ENCODE measurements around the gene PRPF40B. TPM values are rescaled to one million over a fixed set of nuclear protein-coding genes. Genes with fewer than 3 reads are reported as not detected.
"Not testable (repeated sequence)": the region's sequence is repeated elsewhere in the genome, so short reads cannot be mapped to it uniquely, and the experiment has no call there.

The PRPF40B gene
- polyA plus RNA-seq, 12 donors: 10.3 to 42.6 (median 13.4) TPM; not detected in 1

DNA sequence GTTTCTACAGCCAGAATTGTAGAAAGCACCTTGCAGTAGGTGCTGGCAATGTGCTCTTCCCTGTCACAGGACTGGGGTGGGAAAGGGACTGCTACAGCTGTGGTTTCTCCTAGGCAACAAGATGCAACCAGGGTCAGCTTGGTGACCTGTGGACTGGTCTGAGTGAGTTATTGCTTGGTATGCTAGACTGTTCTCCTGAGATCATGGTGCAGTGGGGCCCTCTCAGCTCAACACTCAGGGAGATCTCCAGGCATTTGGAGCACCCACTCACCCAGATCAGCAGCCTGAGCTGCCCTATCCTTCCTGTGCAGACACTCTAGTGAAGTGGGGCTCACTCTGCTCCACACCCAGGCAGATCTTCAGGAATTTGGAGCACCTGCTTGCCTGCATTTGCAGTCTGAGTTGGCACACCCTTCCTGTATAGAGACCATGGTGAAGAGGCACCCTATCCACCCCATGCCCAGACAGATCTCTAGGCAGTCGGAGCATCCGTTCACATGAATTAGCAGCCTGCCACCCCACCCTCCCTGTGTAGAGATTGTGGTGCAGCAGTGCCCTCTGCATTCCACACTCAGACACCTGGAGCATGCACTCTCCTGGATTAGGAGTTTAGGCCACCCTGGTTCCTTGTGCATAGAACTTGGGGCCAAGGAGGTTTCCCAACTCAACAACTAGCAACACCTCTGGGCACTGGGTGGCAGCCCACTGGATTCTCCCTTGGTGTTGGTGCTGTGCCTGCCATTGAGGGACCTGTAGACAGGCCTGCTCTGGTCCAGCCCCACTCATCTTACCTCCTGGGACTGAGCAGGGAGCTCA, 14.1 kb upstream of the PRPF40B start:
- DNase-seq: no peak

GRCh38 chr12:49609875-49610154, 13.5 kb upstream of the PRPF40B start:
- DNase-seq: no peak

- not testable (repeated sequence) for DNase-seq
These were observed 12.6 kb upstream of the PRPF40B start for GRCh38 chr12:49610785-49611184.

DNA sequence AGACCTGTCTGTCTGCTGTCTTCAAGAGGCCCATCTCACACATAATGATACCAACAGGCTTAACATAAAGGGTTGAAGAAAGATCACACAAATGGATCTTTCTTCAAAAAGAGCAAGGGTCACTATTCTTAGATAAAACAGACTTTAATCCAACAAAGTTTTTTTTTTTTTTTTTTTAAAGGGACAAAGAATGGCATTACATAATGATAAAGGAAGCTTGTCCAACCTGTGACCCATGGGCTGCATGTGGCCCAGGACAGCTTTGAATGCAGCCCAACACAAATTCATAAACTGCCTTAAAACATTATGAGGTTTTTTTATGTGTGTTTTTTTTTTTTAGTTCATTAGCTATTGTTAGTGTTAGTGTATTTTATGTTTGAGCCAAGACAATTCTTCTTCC, 11.2 kb upstream of the PRPF40B start:
- DNase-seq: no peak

DNA sequence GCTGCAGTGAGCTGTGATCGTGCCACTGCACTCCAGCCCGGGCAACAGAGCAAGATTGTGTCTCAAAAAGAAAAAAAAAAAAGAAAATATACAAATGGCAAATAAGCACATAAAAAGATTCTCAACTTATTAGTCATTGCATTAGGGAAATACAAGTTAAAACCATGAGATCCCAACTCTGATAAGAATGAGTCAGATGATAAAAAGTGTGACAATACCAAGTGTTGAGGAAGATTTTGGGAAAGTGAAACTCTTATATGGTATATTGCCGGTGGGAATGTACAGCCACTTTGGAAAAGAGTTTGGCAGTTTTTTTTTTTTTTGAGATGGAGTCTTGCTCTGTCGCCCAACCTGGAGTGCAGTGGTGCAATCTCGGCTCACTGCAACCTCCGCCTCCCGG, 7.6 kb upstream of the PRPF40B start:
- DNase-seq: no peak

DNA sequence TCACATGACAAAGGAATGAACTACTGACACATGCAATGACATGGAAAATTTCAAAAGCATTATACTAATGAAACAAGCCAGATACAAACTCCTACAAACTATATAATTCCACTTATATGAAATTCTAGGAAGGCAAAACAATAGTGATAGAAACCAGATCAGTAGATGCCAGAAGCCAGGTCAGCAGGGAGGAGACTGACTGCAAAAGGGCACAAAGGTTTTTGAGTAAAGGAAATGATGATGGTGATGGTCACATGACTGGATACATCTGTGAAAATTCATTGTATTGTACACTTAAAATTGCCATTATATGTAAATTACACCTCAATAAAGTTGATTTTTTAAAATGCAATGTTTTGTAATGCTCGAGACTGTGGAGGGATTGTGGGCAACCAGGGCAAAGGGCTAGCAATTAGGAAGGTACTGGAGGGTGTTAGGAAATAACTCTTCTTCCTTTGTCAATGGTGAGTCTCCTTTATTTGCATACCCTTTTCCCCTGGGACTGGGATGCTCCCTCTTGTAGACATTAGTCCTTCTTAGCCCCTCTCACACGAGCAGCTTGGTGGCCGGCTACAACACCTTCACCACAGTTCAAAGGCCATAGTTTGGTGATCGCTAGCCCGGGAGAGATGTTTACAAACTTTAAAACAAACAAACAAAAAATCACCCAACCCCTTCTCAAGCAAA, 6.7 kb upstream of the PRPF40B start:
- DNase-seq: no peak

GRCh38 chr12:49618576-49618975, 4.8 kb upstream of the PRPF40B start:
- no peak for DNase-seq

- no peak for DNase-seq
These were observed 4.1 kb upstream of the PRPF40B start for GRCh38 chr12:49619286-49619685.

- DNase-seq: no peak
These were observed 1.5 kb upstream of the PRPF40B start for GRCh38 chr12:49621651-49622500.

GRCh38 chr12:49622501-49623141, 740 bp upstream of the PRPF40B start:
- DNase-seq: no peak

DNA sequence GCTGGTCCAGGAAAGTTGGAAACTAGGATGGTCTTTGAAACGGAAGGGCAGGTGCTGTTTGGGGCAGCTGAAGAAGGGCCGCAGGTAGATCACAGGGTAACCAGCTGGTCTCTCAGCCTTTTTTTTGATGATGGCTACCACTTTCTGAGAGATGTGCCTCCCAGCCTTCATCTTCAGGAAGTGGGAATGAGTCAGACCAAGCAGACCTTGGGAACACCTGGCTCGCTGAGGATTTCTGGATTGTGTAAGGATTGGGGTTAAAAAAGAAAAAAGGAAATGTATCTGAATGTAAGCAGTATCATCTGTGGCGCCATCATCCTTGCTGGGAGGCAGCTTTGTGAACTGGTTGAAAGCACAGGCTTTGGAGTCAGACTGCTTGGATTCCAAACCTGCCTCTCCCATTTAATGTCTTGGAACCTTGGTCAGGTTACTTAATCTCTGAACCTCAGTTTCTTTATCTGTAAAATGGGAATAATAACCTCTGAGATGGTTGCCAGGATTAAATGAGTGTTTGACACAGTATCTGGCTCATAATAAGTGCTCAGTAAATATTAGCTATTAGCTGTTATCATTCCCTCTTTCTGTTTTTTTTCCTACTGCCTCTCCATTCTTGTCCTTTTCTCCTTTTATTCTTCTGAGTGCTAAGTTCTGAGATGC, 1.7 kb downstream of the PRPF40B start:
- DNase-seq: no peak

- DNase-seq: no peak
These were observed 2.9 kb downstream of the PRPF40B start for GRCh38 chr12:49626169-49626835.

DNA sequence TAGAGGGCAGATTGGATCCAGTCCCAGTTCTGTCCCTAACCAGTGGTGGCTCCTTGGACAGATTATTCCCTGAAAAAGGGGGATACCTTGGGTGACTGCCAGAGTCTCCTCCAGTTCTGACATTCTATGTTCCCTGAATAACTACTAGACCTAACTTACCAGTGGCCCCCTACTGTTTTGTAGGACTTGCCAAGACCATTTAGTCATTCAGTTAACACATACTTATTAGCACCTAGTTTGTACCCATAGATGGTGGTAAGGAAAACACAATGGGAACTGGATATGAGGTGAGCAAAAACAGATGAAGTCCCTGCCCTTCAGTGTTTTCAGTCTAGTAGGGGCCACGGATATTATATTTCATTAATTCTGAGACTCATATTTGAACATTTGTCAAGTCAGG, 3.5 kb downstream of the PRPF40B start:
- no peak for DNase-seq

DNA sequence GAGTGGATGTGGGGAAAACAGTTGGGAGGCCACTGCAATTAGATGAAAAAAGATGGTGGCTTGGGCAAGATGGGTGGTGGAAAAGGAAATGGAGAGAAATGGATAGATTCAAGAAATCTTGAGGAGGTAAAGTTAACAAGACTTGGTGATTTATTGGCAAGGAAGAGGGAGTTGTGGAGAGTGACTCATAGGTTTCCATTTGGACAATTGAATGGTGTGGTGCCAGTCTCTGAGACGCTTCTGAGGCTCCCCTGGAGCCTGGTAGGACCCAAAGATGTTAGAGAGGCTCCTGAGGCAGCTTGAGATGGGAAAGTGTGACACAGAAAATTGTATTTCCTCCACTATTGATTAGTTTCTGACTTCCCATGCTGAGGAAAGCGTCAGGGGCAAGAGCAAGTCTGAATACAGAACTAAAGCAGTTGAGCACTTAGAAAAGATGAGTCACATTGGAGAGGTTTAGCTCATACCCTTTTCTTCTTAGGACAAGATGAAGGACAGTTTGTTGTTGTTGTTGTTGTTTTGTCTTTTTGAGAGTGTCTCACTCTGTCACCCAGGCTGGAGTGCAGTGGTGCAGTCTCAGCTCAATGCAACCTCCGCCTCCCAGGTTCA, 4.5 kb downstream of the PRPF40B start:
- DNase-seq: no peak

DNA sequence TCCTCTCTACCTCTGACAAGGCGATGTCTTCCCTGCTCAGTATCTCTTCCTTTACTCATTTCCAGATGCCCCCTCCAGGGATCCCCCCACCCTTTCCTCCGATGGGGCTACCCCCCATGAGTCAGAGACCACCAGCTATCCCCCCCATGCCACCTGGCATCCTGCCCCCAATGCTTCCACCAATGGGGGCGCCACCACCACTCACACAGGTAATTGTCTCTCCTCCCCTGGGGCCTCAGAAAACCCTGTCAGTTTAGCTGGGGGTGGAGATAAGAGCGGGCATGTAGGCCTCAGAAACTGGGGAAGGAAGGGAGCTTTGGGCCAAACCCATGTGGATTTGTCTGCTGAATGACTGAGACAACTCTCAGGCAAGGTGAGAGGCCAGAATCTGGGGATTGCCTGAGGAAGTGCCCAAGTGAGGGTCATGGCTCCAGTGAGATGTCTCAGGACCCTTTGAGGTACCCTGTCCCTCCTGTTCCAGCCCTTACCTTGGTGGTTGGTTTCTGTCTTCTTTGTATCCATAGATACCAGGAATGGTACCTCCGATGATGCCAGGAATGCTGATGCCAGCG, 8.1 kb downstream of the PRPF40B start:
- DNase-seq: no peak

- DNase-seq: no peak
These were observed 9.0 kb downstream of the PRPF40B start for GRCh38 chr12:49632401-49632800.

GRCh38 chr12:49632986-49633702, 9.8 kb downstream of the PRPF40B start:
- no peak for DNase-seq

DNA sequence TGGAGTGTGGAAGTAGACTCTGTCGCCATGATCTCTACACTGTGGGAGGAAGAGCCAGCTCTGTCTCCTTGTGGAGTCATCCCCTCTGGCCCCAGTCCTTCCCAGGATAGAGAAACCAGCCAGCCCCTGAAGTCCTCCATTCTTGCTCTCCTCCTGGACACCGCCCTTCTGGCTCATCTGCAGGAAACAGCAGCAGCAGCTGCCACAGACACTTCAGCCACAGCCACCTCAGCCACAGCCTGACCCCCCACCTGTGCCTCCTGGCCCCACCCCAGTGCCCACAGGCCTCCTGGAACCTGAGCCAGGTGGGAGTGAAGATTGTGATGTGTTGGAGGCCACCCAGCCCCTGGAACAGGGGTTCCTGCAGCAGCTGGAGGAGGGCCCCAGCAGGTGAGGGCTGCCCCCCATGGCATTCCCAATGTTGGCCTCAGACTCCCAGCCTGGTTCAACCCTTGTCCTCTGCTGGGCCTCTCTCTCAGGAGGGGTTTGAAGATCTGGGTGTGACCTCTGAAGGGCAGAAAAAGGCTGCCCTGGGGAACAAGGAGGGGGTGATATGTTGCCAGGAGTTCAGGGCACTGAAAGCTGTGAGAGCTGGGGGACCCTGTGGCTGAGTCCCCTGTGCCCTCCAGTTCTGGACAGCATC, 10.5 kb downstream of the PRPF40B start:
- no peak for DNase-seq

- no peak for DNase-seq
These were observed 11.7 kb downstream of the PRPF40B start for GRCh38 chr12:49635036-49635435.
